GM20000 (cell line): ENCODE results near the gene DTX2.
"Not testable (repeated sequence)": the region's sequence is repeated elsewhere in the genome, so short reads cannot be mapped to it uniquely, and the experiment has no call there.

ENCODE experiments used
- DNase-seq: peaks from one replicate; pipeline ENCODE4 v3.0.0; 2012; ENCODE audit warnings: low spot score
- CTCF ChIP-seq: IDR thresholded peaks from 2 replicates; pipeline ENCODE4 v1.5.1; 2012; ENCODE audit warnings: mild to moderate bottlenecking, control low read depth; ENCODE audit errors: extremely low read depth, missing control alignments

The DTX2 gene

DNA sequence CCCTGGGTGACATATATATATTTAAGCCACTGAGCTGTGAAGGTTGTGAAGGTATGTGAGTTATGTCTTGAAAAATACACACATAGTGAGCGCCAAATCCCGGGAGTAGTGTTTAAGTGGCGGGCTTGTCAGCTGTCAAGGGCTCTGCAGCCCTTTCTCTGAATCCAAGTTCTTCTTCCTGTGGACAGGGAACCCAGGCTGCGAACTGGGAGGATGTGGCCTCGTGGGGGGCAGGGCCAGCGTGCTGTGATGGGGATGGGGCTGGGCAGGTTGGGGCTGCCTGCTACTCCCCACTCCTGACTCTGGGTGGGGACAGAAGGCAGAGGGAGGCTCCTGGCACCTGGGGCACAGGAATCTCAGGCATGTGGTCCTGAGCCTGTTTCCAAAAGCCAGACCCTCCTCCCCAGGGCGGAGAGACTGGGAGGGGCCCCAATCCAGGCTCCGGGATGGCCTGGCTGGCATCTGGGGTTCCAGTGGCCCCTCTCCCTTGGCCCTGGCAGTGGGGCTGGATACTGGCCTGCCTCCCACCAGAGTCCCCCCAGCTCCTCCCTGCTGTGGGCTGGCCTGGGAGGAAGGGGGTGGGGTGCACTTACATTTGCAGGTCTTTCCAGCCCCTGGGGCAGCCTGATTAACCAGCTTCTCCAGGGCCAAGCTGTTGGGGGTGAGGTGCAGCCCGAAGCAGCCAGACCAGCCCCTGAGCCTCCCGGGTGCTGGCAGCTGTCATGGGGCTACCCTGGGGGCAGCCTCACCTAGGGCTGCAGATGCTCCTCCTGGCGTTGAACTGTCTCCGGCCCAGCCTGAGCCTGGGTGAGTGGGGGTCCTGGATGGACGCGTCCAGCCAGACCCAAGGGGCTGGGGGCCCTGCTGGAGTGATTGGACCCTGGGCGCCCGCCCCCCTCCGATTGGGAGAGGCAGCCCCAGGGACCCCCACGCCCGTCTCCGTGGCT lies 48.7 kb downstream of the DTX2 start, which contains the start of gene UPK3B:
Gene UPK3B (plus strand): TSS at position 622 of the 947 bp plus-strand sequence. CDS start 101 bp downstream, at position 723.
- TF ChIP-seq CTCF = no peak
- DNase-seq = peak; percentile 14

GRCh38 chr7:76511200-76511910 lies 49.8 kb downstream of the DTX2 start:
- DNase-seq = not testable (repeated sequence)

- not testable (repeated sequence) for DNase-seq
Measured at GRCh38 chr7:76511911-76512885, 50.7 kb downstream of the DTX2 start.

- peak; percentile 30 for DNase-seq
- no peak for TF ChIP-seq CTCF
Measured at GRCh38 chr7:76512941-76513816, 51.7 kb downstream of the DTX2 start.

- no peak for TF ChIP-seq CTCF
- DNase-seq = peak; percentile 12
Measured at GRCh38 chr7:76513817-76514799, 52.6 kb downstream of the DTX2 start.

DNA sequence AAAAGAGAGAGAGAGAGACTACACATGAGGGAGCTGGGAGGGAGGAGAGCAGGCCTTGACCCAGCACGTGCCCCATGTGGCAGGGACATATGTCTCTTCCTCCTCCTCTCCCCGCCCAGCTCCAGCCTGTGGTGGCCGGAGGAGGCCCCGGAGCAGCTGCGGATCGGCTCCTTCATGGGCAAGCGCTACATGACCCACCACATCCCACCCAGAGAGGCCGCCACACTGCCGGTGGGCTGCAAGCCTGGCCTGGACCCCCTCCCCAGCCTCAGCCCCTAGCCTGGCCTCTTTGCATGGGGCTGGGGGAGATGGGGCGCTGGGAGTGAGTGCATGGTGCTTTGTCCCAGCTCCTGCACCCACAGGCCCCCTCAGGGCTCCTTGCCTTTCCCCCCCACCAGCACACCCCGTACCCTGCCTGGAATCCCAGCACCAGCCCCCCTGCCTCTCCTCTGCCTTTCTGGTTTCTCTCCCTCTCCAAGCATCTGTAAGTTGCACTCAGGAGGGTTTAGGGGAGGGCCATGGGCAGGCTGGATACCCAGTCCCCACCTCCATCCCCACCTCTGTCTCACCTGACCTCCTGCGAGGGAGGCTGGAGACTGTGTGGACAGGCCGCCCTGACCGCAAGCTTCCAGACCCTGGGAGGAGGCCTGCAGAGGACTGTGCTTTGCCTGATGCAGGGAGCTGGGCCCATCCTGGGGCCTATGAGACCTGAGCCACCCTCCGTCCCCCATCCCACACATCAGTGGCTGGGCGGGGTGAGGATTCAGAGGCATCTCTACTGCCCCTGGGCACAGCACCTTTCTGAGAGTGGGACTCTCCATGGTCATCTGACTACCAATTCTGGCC lies 53.6 kb downstream of the DTX2 start:
- DNase-seq = no peak
- TF ChIP-seq CTCF = no peak
